Astrocyte (in vitro differentiated cells and primary cell): ENCODE measurements around the gene E2F1.

Source experiments
- CTCF ChIP-seq: IDR thresholded peaks from 2 replicates; pipeline ENCODE4 v1.5.1; 2011; ENCODE audit warnings: low read depth, mild to moderate bottlenecking, inconsistent platforms, low read length, moderate library complexity; ENCODE audit not compliant: insufficient read depth
- EZH2 ChIP-seq: IDR thresholded peaks from 2 replicates; pipeline ENCODE4 v1.6.1; 2012; ENCODE audit warnings: mild to moderate bottlenecking, low read length, inconsistent platforms; ENCODE audit not compliant: insufficient read depth

GRCh38 chr20:33697129-33697528 is 10.9 kb upstream of the E2F1 start:
- TF ChIP-seq CTCF, result no peak
- no peak for TF ChIP-seq EZH2
